HG02943 (cell line): ENCODE results near the gene TBL3.

ENCODE experiments used
- ATAC-seq: cut with Tn5 transposase; IDR thresholded peaks from one replicate; pipeline ENCODE4 v1.9.1; 2021; ENCODE audit warnings: mild to moderate bottlenecking, low read depth, moderate library complexity; ENCODE audit not compliant: unreplicated experiment

TBL3 gene

DNA sequence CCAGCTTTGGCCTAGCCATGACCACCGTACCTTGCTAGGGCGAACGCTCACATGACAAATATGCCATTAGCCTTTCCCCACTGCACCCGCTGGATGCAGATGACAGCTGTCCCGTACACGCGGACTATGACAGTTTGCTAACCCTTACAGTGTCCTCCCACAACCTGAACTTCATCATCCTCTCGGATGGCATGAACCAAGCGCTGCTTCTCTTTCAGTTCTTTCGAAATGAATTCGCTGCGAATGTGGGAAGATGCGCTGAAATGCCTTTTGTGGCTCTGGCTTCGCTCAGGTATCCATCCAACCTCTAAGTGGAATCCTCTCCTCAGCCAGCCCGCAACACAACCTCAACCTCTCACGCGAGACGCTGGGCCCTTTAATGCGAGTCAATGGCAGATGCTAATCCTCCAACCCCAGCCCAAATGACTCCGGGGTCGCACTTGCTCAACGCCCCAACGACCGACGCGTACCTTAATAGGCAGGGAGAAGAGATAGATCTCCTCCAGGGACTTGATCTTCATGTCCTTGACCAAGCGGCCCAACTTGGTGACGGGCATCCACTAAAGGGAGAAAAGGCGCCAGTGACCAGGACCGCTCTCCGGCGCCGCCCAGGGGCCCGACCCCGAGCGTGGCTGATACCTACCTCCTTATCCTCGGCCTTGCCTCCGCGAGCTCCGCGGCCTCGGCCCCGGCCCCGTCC, 7.9 kb upstream of the TBL3 start:
- ATAC-seq: peak; percentile 3

DNA sequence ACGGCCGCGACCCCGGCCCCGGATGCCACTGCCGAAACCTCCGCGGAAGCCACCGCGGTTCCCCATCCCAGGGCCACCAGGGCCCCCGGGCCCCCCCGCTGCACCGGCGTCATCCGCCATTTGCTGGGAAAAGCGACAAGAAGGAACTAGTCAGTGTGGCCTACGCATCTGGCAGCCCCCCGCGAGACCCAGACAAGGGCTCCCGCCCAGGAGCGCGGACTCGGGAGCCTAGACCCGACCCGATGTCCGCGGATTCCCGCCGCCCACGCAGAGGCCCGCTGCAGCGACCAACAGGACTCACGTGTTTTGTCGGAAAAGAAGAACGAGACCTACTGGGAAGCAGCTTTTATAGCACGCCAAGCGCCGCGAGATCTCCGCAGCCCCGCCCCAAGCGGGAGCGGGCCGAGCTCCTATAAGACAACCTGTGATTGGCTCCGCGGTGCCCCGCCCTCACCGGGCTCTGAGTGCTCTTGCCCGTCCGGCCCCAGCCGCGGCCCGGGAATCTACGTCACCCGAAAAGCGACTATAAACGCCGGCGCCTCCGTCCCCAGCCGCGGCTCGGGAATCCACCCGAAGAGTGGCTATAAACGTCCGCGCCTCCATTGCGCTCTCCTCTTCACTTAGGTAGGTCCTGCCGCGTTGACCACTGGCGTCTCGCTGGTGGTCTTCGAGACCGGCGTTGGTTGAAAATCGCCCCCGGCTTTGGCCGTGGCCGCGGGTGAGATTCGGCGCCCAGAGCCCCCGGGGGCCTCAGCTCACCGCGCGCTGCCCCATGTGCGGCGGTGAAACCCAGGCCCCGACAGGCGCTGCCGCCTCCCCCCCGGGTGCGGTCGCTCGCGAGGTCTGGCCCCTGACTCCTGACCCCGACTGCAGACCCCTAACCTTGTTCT, 7.1 kb upstream of the TBL3 start, which contains the start of gene RPS2:
Gene RPS2 (minus strand): TSS at position 321 of the 890 bp plus-strand sequence. CDS start 201 bp downstream, at position 120.
- peak; percentile 72 for ATAC-seq

DNA sequence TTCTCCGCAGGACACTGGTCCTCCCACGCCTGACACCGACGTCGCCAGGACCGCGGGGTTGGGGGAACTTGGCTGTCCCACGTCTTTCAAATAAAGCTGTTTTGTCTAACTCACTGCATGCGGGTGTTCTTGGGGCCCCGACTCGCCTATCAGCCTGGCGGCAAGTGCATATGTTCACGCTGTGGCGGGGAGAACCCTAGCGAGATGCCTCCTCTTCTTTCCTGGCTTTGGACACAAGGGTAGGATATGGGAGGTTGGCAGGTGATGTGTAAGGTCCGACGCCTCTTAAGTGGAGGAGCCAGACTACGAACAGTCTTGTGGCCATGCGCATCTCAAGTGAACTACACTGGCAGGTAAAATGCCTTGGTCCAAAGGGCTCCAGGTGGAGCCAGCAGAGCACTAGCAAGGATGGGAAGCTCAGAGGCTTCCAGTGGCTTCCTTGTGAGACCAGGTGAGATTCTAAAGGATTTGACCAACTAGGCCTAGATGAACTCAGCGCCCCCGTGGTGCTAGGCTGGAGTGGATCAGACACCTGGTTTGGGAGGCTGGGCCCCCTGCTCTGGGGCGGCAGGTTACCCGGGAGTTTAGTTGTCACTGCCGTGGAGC, 6.4 kb upstream of the TBL3 start:
- ATAC-seq: no peak

DNA sequence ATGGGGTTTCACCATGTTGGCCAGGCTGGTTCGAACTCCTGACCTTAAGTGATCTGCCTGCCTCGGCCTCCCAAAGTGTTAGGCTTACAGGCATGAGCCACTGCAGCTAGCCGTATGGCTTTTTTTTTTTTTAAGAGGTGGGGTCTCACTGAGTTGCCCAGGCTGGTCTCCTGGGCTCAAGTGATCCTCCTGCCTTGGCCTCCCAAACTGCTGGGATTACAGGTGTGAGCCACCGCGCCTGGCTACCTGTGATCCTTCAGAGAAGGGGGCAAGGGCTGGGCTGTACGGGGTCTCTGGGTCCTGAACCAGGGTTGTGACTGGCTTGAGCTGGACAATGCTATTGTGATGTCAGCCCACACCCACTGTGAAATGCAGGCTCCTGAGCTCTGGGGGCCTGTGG, 5.4 kb upstream of the TBL3 start, which contains the start of gene RNF151:
Gene RNF151 (plus strand): TSS at position 397 of the 400 bp plus-strand sequence. CDS start 26 bp downstream, outside the sequence.
- ATAC-seq: no peak

- no peak for ATAC-seq
Measured at GRCh38 chr16:1968146-1968953, 3.5 kb upstream of the TBL3 start.

- ATAC-seq: no peak
Measured at GRCh38 chr16:1972490-1972877, 631 bp downstream of the TBL3 start.

GRCh38 chr16:1973461-1974156, 1.8 kb downstream of the TBL3 start:
- ATAC-seq: no peak

- no peak for ATAC-seq
Measured at GRCh38 chr16:1974157-1975070, 2.6 kb downstream of the TBL3 start.

GRCh38 chr16:1975432-1976215, 3.8 kb downstream of the TBL3 start:
- no peak for ATAC-seq

DNA sequence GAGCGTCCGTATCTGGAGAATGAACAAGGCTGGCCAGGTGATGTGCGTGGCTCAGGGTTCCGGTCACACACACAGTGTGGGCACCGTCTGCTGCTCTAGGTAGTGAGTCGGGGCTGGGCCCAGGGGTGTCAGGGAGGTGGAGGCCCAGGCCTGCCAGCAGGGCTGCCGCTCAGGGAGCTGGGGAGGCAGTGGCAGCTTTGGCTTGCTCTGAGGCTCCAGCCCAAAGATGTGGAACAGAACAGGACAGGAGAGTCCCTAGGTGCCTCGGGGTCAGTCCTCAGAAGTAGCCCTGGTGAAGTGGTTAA, 4.3 kb downstream of the TBL3 start:
- ATAC-seq: no peak

- ATAC-seq: no peak
Measured at GRCh38 chr16:1976951-1977874, 5.4 kb downstream of the TBL3 start.

DNA sequence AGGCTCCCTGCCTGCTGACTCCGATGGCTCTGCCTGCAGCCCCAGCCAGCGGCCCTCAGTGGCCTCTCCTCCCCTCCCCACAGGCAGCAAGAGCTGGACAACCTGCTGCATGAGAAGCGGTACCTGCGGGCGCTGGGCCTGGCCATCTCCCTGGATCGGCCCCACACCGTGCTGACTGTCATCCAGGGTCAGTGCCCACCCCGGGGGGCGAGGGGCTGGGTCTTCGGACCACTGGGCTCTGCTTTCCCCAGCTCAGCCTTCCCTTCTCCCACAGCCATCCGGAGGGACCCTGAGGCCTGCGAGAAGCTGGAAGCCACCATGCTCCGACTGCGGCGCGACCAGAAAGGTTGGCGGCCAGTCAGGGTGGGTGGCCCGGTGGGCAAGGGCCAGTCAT, 6.0 kb downstream of the TBL3 start:
- no peak for ATAC-seq

- no peak for ATAC-seq
Measured at GRCh38 chr16:1978476-1979120, 6.7 kb downstream of the TBL3 start.

DNA sequence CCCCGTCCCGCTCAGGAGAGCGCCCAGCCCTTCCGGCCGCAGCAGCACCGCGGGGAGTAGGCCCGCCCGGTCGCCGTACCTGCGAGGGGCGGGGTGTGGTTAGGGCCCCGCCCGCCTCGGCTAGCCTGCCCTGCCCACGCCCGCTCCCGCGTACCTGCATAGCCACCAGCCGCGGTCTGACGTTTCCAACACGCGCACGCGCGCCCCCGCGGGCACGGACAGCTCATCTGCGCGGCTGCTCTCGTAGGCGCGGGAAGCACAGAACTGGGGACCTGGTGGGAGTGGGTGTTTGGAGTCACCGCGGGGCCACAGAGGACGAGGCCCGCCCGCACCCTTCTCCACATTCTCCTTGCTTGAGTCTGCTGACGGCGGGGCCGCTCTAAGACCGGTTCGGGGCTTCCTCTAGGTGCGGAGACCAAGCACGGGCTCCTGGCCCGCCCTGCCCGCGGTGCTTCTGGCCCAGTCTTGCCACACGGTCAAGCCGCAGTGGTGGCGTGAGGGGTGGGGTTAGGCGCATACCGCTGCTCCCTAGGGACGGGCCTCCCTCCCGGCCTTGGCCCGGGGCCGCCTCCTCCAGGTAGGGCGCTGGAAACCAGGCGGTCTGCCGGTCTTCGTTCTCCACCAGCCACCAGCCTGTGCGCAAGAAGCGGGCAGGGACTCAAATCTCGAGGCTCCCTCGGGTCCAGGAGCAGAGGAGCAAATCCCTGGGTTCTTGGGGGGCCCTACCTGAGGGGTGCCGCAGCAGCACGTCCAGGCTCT, 7.6 kb downstream of the TBL3 start:
- ATAC-seq: no peak

GRCh38 chr16:1980030-1980769, 8.3 kb downstream of the TBL3 start:
- no peak for ATAC-seq
